NB4 (cell line): ENCODE data around the gene CCDC158.

Experiments used
- CTCF ChIP-seq: IDR thresholded peaks from one replicate; pipeline ENCODE4 v1.5.1; 2012; ENCODE audit warnings: low read depth, low read length
- MAX ChIP-seq: IDR thresholded peaks from 2 replicates; pipeline ENCODE4 v1.6.1; 2011; ENCODE audit warnings: low read depth, low read length
- MYC ChIP-seq: IDR thresholded peaks from 2 replicates; pipeline ENCODE4 v1.6.1; 2011; ENCODE audit warnings: low read depth, low read length
- POLR2A ChIP-seq: IDR thresholded peaks from 2 replicates; pipeline ENCODE4 v1.6.1; 2011; ENCODE audit warnings: mild to moderate bottlenecking; ENCODE audit not compliant: insufficient read length; ENCODE audit errors: extremely low read depth

GRCh38 chr4:76282941-76283689, 137.8 kb downstream of the CCDC158 start:
- TF ChIP-seq CTCF (no peak), POLR2A (no peak), MYC (no peak), MAX (no peak)
